NCI-H128 (cell line): Measurements from ENCODE around the gene ECM2.

ENCODE experiments used
- DNase-seq: peaks from one replicate; lab custom pipeline; 2025; ENCODE audit not compliant: unreplicated experiment; lab: John Stamatoyannopoulos, UW

The ECM2 gene

GRCh38 chr9:92527832-92528521 is 7.8 kb downstream of the ECM2 start:
- no peak for DNase-seq

- no peak for DNase-seq
These were observed 8.4 kb downstream of the ECM2 start for GRCh38 chr9:92527291-92527828.

- no peak for DNase-seq
These were observed 10.5 kb downstream of the ECM2 start for GRCh38 chr9:92525306-92525705.

- DNase-seq: no peak
These were observed 10.9 kb downstream of the ECM2 start for GRCh38 chr9:92524881-92525280.

- DNase-seq: no peak
These were observed 12.5 kb downstream of the ECM2 start for GRCh38 chr9:92522983-92523970.

GRCh38 chr9:92520837-92521236 is 15.0 kb downstream of the ECM2 start:
- no peak for DNase-seq

- no peak for DNase-seq
These were observed 17.6 kb downstream of the ECM2 start for GRCh38 chr9:92518199-92518598.

GRCh38 chr9:92517046-92517445 is 18.7 kb downstream of the ECM2 start:
- DNase-seq: no peak

GRCh38 chr9:92516521-92516920 is 19.3 kb downstream of the ECM2 start:
- no peak for DNase-seq

GRCh38 chr9:92514635-92515034 is 21.2 kb downstream of the ECM2 start:
- no peak for DNase-seq

- no peak for DNase-seq
These were observed 22.4 kb downstream of the ECM2 start for GRCh38 chr9:92513349-92513748.

GRCh38 chr9:92512622-92513021 is 23.2 kb downstream of the ECM2 start:
- DNase-seq: no peak

GRCh38 chr9:92510747-92511146 is 25.0 kb downstream of the ECM2 start:
- no peak for DNase-seq

- DNase-seq: no peak
These were observed 26.7 kb downstream of the ECM2 start for GRCh38 chr9:92509050-92509449.

GRCh38 chr9:92508018-92508820 is 27.6 kb downstream of the ECM2 start:
- no peak for DNase-seq

GRCh38 chr9:92507496-92507895 is 28.3 kb downstream of the ECM2 start:
- DNase-seq: no peak

- DNase-seq: no peak
These were observed 28.8 kb downstream of the ECM2 start for GRCh38 chr9:92507005-92507404.

- no peak for DNase-seq
These were observed 29.5 kb downstream of the ECM2 start for GRCh38 chr9:92506184-92506857.

GRCh38 chr9:92504881-92505280 is 30.9 kb downstream of the ECM2 start:
- no peak for DNase-seq

GRCh38 chr9:92503156-92503555 is 32.6 kb downstream of the ECM2 start:
- DNase-seq: no peak
